Ovary (tissue), 9 donors: ENCODE measurements around the gene SORCS2. TPM values are rescaled to one million over a fixed set of nuclear protein-coding genes. Genes with fewer than 3 reads are reported as not detected.

Experiments
- DNase-seq, 5 donors: peaks; one replicate each; pipeline ENCODE4 v3.0.0-alpha.2; 2019 to 2020
- H3K27ac ChIP-seq, 2 donors: fragments of 200-600 bp; one replicate each; pipeline versions ENCODE4 v1.5.1 to v1.8.0; 2019 to 2022
- H3K27me3 ChIP-seq: fragments of 200-600 bp; one replicate; pipeline ENCODE4 v1.8.0; 2022
- H3K36me3 ChIP-seq: fragments of 200-600 bp; sonication (generic); one replicate; pipeline ENCODE4 v1.5.1; 2019
- H3K4me1 ChIP-seq: one replicate; pipeline ENCODE4 v1.8.1; 2013; ENCODE audit warnings: mild to moderate bottlenecking, moderate library complexity; ENCODE audit not compliant: insufficient read depth
- H3K4me3 ChIP-seq: fragments of 200-600 bp; sonication (generic); one replicate; pipeline ENCODE4 v1.5.1; 2017
- H3K9me3 ChIP-seq, 2 donors: fragments of 200-600 bp in 1 of 2; sonication (generic) in 1 of 2; one replicate each; pipeline versions ENCODE4 v1.5.1 to v1.8.1; 2013 to 2019; ENCODE audit warnings: mild to moderate bottlenecking in 1 of 2, moderate library complexity in 1 of 2
- EP300 ChIP-seq: sonication (generic); formaldehyde crosslinking; IDR thresholded peaks from one replicate; pipeline ENCODE4 v1.6.1; 2017; ENCODE audit warnings: antibody characterized with exemption
- POLR2A ChIP-seq: fragments of 450-650 bp; IDR thresholded peaks from one replicate; pipeline ENCODE4 v1.6.1; 2017; ENCODE audit warnings: antibody characterized with exemption, mild to moderate bottlenecking, moderate library complexity
- WGBS, 3 donors: extraction: QIAGEN DNeasy Blood & Tissue Kit in 1 of 3; methylation state at CpG; one replicate each; pipeline versions ENCODE4 v1.1.5 to v1.1.7; 2013 to 2017; 5-methylcytosine and 5-hydroxymethylcytosine counted together
- intact Hi-C, 4 donors: fragments of 100-400 bp; cut with DNase I; formaldehyde crosslinking; loops; one replicate each; pipeline versions ENCODE4 v1.11.0 to v1.15.1; 2022 to 2023
- polyA plus RNA-seq, 2 donors: library from polyadenylated mRNA; stranded (reverse); fragments of 200-250 nt in 1 of 2; fragments of 350-450 nt in 1 of 2; fragmentation: Illumina TruSeq in 1 of 2; extraction: RNeasy Lipid Tissue Mini Kit (QIAGEN cat#74804) in 1 of 2; gene quantifications; one replicate each; pipeline ENCODE4 v1.2.3, GENCODE V29; 2013 to 2014
- total RNA-seq, 7 donors: library from RNA; depleted of rRNA in 2 of 7; stranded (reverse); fragments of >200 nt in 2 of 7; fragmentation: NEBNext Ultra II Directional in 3 of 7; extraction: Animal tissue kit (Norgen Biotek cat#: 25700) in 3 of 7; gene quantifications; one replicate each; pipeline versions ENCODE4 v1.1.0 to v1.2.4, GENCODE V29; 2016 to 2023
- TF ChIP-seq, protein P1 (sequence below), 3 donors: fragments of 450-650 bp in 2 of 3; fragments of 200-600 bp in 1 of 3; IDR thresholded peaks; one replicate each; pipeline versions ENCODE4 v1.5.1 to v1.8.0; 2016 to 2022; ENCODE audit warnings: antibody characterized with exemption in 3 of 3, mild to moderate bottlenecking in 1 of 3
- donor health status: DM: no; HTN: no; CAD: no; lungs with moderate emphysema.
- donor health status: DM: no; HTN: no; CAD: no.
- donor health status: Bipolar disorder and iron deficiency.
- donor health status: DM: yes; HTN: yes; CAD: no.
- donor health status: DM: no; HTN: no; CAD: no.
- donor health status: DM: yes; HTN: yes; CAD: no.

Gene SORCS2
- total and polyA plus RNA-seq, 9 donors = 0.60 to 23.9 (median 7.1) TPM

DNA sequence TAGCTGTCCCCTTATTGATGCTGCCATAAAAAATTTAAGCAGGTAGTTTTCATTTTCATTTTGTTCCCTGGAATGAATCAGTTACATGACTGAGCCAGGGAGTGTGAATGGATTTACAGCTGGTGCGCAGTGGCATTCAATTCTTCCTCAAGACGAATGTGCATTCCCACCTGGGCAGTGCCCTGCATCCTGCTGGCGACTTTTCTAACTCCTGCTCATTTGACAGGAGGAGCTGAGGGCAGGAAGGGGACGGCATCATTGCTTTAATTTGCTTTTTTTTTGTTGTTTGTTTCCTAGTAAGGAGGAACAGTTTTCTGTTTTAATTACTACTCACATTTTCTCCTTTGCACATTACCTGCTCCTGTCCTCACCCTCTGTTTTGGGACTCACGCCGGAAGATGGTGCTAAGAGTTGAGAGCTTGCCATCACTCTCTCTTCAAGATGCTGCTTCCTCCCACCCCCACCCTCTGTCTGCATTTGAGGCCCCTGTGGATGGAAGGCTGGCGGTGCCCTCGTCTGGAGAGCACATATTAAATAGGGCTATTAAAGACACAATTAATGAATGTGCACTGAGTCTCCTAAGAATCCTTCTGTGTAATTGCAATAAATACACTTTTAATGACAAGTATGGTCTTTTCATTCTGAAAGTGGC is 206.6 kb downstream of the SORCS2 start:
- peak in 2 of 5 donors; percentile 2 to 4 for DNase-seq
- TF ChIP-seq EP300 (no peak), POLR2A (no peak)
- TF ChIP-seq, protein P1, sequence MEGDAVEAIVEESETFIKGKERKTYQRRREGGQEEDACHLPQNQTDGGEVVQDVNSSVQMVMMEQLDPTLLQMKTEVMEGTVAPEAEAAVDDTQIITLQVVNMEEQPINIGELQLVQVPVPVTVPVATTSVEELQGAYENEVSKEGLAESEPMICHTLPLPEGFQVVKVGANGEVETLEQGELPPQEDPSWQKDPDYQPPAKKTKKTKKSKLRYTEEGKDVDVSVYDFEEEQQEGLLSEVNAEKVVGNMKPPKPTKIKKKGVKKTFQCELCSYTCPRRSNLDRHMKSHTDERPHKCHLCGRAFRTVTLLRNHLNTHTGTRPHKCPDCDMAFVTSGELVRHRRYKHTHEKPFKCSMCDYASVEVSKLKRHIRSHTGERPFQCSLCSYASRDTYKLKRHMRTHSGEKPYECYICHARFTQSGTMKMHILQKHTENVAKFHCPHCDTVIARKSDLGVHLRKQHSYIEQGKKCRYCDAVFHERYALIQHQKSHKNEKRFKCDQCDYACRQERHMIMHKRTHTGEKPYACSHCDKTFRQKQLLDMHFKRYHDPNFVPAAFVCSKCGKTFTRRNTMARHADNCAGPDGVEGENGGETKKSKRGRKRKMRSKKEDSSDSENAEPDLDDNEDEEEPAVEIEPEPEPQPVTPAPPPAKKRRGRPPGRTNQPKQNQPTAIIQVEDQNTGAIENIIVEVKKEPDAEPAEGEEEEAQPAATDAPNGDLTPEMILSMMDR (IDR thresholded peaks at IDR 0.05) = no peak
- no peak overlapping the region for H3K27ac ChIP-seq
- no peaks in the 10 kb centered on the region for H3K27me3 ChIP-seq
- no peaks in the 10 kb centered on the region for H3K36me3 ChIP-seq
- intact Hi-C loops = no loop called here
- H3K4me1 ChIP-seq = peaks cover 2% of the 10 kb centered on the region
- no peaks in the 10 kb centered on the region for H3K9me3 ChIP-seq
- no peak overlapping the region for H3K4me3 ChIP-seq
- 85 to 88% (median 86%) methylated on average over 8 of the region's 8 CpGs for WGBS, 3 donors

DNA sequence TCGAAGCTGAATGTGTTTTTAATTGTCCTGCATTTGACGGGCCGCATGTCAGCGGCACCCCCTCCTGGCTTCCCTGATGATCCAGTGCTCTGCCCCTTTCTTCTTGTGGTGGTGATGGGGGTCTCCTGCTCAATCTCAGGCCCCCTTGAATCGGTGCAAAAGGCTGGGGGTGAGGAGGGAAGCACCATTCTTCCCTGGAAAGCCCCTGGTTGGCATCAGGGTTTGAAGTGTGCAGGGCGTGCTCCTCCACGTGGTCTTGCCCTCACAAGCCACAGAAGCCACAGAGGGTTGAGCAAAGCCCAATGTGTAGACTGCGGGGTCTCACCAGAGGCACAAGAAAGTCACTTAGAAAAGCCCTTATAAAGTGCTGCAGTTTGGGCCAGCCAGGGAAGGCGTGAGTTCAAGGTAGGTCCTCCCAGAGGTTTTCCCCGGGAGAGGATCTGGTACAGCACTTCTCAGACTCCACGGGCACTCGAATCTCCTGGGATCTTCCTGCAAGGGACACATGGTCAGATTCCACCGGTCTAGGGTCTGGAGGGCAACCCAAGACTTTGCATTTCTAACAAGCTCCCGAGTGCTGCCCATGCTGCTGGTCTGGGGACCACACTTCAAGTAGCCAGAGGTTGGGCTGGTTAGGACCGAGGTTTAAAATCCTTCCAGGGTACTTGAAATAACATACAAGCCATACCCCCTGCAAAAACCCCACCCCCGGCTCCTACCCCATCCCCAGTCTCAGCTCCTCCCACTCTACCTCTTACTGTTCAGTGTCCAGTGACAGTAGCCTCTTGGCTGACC is 207.3 kb downstream of the SORCS2 start:
- Histone ChIP-seq H3K36me3 (no peaks in the 10 kb centered on the region), H3K4me3 (no peak overlapping the region), H3K9me3 (no peaks in the 10 kb centered on the region), H3K27ac (no peak overlapping the region), H3K4me1 (peaks cover 2% of the 10 kb centered on the region), H3K27me3 (no peaks in the 10 kb centered on the region)
- WGBS, 3 donors = 85 to 92% (median 86%) methylated on average over 16 of the region's 16 CpGs
- peak in 2 of 5 donors; percentile 5 for DNase-seq
- intact Hi-C loops = no loop called here
- TF ChIP-seq EP300 (no peak), POLR2A (no peak)
- TF ChIP-seq, protein P1 (IDR thresholded peaks at IDR 0.05) = no peak

DNA sequence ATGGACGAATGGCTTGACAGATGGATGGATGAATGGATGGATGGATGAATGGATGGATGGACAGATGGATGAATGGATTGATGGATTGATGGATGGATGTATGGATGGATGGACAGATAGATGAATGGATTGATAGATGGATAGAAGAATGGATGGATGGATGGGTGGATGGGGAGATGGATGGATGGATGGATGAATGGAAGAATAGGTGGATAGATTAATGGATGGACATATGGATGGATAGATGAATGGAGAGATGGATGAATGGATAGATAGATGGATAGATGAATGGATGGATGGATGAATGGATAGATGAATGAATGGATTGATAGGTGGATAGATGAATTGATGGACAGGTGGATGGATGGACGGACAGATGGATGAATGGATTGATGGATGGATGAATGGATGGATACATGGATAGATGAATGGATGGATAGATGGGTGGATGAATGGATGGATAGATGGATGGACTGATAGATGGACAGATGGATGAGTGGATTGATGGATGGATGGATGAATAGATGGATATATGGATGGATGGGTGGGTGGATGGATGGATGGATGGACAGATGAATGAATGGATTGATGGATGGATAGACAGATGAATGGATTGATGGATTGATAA is 208.4 kb downstream of the SORCS2 start:
- TF ChIP-seq, protein P1 (IDR thresholded peaks at IDR 0.05) = no peak
- TF ChIP-seq EP300 (no peak), POLR2A (no peak)
- Histone ChIP-seq H3K4me3 (no peak overlapping the region), H3K9me3 (no peaks in the 10 kb centered on the region), H3K27ac (no peak overlapping the region), H3K36me3 (no peaks in the 10 kb centered on the region), H3K27me3 (no peaks in the 10 kb centered on the region), H3K4me1 (peaks cover 2% of the 10 kb centered on the region)
- no peak for DNase-seq
- WGBS, 3 donors = 72 to 93% (median 91%) methylated on average over 2 of the region's 2 CpGs
- intact Hi-C loops = no loop called here

DNA sequence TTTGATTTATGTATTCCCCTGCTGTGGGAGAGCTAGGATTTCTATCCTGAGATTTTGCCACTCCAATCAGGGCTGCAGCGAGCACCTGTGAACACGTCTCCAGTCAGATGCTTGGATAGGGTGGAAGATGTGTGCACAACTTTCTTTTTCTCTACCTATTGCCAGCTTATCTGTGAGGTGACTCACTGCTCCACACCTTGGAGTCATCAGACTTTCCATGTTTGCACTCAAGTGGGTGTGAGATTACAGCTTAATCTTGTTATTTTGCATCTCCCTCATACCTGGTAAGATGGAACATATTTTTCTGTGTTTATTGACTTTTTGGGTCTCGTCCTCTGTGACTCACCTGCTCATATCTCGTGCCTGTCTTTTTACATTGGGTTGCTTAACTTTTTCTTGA is 210.2 kb downstream of the SORCS2 start:
- WGBS, 3 donors = 57 to 81% (median 76%) methylated on average over 4 of the region's 4 CpGs
- DNase-seq = no peak
- Histone ChIP-seq H3K27ac (no peak overlapping the region), H3K4me1 (peaks cover 2% of the 10 kb centered on the region), H3K4me3 (no peak overlapping the region), H3K9me3 (no peaks in the 10 kb centered on the region), H3K36me3 (no peaks in the 10 kb centered on the region), H3K27me3 (no peaks in the 10 kb centered on the region)
- intact Hi-C loops = no loop called here
- no peak for TF ChIP-seq EP300
- no peak for TF ChIP-seq POLR2A
- TF ChIP-seq, protein P1 (IDR thresholded peaks at IDR 0.05) = no peak
